GM15510 (cell line): Measurements from ENCODE around the gene RIN1.

Experiments used
- POLR2A ChIP-seq: IDR thresholded peaks from 3 replicates; pipeline ENCODE4 v1.6.1; 2011; ENCODE audit warnings: borderline replicate concordance; ENCODE audit not compliant: insufficient read length; ENCODE audit errors: extremely low read depth

Gene RIN1

DNA sequence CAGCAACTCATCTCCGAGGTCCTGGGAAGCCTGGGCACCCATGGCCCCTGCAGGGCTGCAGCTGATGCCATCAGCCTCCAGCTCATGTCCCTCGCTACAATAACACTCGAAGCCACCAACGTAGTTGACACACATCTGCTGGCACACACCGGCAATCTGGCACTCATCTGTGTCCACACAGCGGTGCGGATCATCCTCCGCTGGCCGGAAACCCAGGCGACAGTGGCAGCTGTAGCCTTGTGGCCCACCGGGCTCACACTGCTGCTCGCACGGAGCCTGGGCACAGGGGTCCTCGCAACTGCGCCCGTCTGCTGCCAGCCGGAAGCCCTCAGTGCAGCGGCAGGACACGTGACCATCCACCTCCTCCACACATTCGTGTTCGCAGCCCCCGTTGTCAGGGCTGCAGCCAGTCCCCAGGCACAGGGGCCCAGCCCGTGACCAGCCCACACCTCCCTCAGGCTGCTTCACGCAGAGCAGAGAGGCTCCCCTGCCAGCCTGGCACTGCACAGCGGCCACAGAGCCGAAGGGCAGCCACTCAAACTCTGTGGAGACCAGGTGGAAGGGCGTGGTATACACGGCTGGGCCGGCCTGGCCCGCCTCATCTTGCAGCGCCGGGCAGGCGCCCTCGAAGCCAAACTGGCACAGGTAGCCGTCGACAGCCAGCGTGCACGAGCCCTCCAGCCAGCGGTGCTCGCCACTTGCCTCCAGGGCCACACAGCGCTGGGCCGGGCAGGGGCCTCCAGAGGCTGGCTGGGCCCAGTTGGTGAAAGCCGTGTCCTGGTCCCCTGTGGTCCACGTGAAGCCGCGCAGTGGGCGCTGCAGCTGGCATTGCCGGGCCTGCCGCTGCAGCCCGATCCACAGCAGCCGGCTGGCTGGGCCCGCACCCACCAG is 20.1 kb downstream of the RIN1 start:
- TF ChIP-seq POLR2A, result no peak

- TF ChIP-seq POLR2A, result no peak
These were observed 20.7 kb downstream of the RIN1 start for GRCh38 chr11:66315498-66315885.

DNA sequence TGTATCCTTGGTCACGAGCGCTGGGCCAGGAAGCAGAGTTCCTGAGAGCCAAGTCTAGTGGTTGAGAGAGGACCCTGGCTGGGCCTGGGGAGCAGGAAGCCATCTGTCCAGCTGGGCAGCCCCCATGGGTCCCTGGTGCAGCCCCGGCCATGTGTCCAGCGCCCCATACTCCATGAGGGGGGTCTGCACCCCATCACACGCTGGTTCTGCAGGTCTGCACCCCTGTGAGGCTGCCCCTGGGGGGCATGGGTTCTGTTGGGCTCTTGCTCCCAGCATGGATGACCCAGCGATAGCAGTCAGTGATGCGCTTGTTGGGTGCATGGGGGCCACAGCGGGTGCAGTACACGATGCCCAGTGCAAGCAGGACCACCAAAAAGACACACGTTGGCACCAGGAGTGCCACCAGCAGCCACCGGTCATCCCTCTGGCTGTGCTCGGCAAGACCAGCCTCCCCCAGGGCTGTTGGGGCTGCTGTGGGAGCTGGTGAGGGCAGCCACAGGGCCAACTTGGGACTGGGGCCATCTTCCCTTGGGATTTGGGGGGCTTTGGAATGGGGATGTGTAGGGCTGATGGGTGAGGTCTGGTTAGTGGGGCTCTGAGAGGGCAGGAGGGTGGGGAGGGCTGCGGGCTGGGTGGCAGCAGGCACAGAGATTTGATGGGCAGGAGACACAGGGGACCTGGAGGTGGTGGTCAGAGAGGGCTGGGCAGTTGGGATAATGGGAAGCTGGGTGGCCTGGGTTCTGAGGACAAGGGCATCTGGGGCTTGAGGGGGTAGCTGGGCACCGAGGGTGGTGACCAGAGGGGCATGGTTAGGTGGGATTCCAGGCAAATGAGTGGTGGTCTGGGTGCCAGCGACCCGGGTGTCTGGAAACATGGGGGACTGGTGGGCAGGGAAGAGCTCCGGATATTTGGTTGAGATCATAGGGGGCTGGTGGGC is 21.4 kb downstream of the RIN1 start:
- TF ChIP-seq POLR2A, result no peak

DNA sequence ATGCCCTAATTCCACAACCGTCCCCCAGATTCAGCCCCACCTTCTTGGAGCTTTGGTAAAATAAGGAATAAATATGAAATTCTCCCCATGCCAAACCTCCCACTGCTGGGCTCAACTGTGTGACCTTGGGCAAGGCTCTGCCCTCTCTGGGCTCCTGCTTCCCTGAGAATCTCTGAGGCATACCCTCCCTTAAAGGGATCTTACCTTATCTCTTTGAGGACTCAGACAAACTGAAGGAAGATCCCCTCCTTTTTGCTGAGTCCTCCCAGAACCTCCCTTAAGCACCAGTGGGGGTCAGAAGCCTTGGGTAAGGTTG is 22.1 kb downstream of the RIN1 start:
- TF ChIP-seq POLR2A, result no peak

DNA sequence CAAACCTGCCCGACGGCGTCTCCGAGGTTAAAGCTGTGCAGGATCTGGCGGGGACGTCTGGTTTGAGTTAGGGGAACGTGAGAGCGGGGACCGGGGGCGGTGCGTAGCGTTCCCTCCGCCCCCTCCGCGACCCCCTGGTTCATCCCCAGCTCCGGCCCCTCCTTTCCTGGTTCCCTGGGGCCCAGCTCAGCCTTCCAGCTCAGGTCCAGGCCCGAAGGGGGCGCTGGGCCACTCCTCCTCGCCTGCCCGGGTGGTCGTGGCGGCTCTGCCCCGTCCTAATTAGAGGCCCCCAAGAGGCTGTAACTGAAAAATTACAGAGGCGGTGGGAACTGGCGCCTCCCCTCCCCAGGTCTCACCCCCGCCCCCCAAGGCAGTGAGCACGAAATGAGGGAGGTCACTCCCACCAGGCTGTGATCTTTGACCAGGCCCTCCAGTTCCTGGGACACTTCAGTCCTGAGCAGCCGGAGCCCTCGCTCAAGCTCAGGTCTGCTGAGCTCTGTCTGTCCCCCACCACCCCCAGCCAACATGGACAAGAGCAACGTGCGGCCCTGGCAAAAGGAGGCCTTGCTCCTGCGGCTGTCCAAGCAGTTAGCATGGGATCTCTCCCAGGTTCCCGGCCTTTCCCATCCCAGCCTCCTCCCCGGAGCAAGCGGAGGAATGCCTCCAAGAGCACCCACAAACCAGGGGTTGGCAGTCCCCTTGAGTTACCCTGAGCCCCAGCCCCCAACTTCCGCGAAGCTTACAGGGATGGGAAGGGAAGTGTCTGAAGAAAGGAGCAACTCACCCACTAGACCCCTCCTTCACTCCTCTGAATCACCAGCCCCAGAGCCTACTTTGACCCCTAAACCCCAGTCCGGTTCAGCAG is 22.7 kb downstream of the RIN1 start:
- TF ChIP-seq POLR2A, result no peak

GRCh38 chr11:66312549-66313320 is 23.5 kb downstream of the RIN1 start:
- no peak for TF ChIP-seq POLR2A

GRCh38 chr11:66311965-66312548 is 24.2 kb downstream of the RIN1 start:
- TF ChIP-seq POLR2A, result no peak

DNA sequence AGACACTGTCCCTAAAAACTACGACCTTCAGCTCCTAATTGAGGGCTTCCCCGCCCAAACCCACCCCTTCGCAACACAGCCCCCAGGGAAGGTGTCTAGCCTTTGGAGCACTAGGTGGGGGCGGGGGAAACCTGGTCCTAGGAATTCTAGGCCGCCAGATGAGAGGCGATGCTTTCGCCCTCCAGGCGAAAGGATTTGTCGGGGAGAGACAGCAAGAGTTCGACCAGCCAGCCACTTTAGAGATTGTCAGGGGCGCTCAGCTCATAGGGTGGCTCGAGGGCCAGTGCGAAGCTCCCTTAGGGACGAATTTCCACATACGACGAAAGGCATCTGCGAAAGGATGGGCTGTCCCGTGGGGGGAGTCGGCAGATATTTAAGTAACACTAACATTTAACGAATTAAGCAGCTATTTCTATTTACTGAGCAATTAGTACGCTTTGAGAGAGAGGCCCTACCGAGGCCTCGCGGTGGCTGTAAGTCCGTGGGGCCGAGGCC is 24.7 kb downstream of the RIN1 start:
- no peak for TF ChIP-seq POLR2A

GRCh38 chr11:66310324-66310723 is 25.9 kb downstream of the RIN1 start:
- TF ChIP-seq POLR2A, result no peak

GRCh38 chr11:66309475-66309874 is 26.8 kb downstream of the RIN1 start:
- no peak for TF ChIP-seq POLR2A

- TF ChIP-seq POLR2A, result no peak
These were observed 33.6 kb downstream of the RIN1 start for GRCh38 chr11:66302656-66303055.

DNA sequence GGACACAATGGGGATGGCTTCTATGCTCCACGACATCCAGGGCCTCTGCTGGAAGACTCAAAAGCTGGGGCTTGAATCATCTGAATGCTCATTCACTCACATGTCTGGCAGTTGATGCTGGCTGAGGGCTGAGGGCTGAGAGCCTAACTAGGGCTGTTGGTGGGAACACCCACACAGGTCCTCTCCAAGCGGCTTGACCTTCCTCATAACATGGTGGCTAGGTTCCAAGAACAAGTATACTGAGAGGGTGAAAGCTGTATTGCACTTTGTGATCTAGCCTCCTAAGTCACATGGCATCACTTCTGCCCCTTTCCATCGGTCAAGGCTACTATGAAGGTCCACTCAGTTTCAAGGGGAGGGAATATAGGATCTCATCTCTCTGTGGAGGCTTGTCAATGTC is 37.0 kb downstream of the RIN1 start:
- no peak for TF ChIP-seq POLR2A

GRCh38 chr11:66297610-66298009 is 38.6 kb downstream of the RIN1 start:
- no peak for TF ChIP-seq POLR2A
